Sciatic nerve (tissue), 2 donors: ENCODE data around the gene ABCC2. TPM values are rescaled to one million over a fixed set of nuclear protein-coding genes. Genes with fewer than 3 reads are reported as not detected.

ENCODE experiments used
- ATAC-seq: fragments of 200-7000 bp; cut with Tn5 transposase; one replicate; pipeline ENCODE4 v1.9.1; 2020; ENCODE audit warnings: mild to moderate bottlenecking, moderate library complexity
- DNase-seq: peaks from one replicate; pipeline ENCODE4 v3.0.0-alpha.2; 2020; ENCODE audit warnings: low spot score
- intact Hi-C: fragments of 100-400 bp; cut with DNase I; formaldehyde crosslinking; loops from one replicate; pipeline ENCODE4 v1.14.2; 2022
- total RNA-seq: library from RNA; stranded (reverse); fragmentation: NEBNext Ultra II Directional; extraction: Animal tissue kit (Norgen Biotek cat#: 25700); gene quantifications from one replicate; pipeline ENCODE4 v1.2.1, GENCODE V29; 2021
- donor health status: DM: no; HTN: no; CAD: no.
- donor health status: DM: no; HTN: no; CAD: no.

ABCC2 gene
- total RNA-seq, 1 donor from 2014 or later: 10.4 TPM

DNA sequence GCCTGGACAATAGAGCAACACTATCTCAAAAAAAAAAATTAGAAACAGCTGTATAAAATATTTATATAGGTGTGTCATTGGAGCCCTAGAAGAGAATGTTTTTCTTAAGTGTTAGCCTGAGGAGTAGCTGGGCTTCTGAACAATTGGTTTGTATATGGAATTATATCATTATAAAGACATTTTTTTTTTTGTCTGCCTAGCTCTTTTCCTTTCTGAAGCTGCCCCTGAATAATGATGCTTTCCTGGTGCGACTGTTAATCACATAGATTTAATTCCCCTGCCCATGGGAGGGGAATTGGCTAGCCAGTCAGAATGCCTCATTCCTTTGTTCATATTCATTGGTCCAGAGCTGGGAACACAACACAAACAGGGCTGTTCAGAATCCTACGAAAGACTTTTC, 13.9 kb upstream of the ABCC2 start:
- DNase-seq: no peak
- intact Hi-C loops: no loop called here
- ATAC-seq: no peak

DNA sequence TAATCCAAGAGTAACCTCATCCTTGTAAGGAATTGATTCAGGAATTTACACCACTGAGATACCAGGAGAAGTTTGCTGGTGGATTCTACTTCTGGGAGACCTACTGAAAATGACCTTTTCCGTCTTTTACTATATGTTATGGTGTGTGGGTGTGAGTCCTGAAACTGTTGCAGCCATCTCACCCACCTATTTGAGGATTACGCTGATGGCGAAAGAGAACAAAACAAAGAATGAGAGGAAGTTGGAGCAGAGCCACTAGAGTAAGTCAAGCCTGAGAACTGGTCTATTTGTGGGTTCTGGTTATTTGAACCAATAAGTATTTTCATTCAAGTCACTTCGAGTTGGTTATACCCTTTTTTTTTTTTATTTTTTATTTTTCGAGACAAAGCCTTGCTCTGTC, 12.7 kb upstream of the ABCC2 start:
- intact Hi-C loops: no loop called here
- DNase-seq (no peak), ATAC-seq (no peak)

DNA sequence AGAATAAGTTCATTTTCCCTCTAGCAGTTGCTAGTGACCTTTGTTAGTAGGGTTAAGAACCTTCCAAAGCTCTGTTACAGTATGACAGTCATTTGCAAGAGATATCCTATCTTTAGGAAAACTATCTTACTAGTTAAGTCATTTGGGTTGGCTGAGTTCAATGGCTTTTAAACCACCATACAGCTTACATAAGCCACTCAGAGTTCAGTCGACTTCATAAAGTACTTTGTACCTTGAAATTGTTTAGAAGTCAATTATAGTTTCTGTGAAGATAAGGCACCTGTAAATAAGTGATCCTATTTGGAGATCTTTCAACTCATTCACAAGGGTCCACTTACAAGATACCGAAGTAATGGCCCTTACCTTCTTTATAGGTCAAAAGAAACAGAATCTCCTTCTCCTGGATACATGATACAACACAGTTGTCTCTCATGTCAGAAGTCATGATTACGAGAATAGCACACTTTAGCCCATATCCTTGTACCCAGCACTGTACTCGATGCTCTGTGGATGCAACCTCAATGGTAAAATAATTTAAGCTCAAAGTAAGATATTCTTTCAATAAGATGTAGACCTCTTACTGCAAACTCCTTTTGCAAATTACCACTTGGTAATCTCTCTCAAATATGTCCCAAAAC, 11.9 kb upstream of the ABCC2 start:
- ATAC-seq (no peak), DNase-seq (no peak)
- intact Hi-C loops: no loop called here

DNA sequence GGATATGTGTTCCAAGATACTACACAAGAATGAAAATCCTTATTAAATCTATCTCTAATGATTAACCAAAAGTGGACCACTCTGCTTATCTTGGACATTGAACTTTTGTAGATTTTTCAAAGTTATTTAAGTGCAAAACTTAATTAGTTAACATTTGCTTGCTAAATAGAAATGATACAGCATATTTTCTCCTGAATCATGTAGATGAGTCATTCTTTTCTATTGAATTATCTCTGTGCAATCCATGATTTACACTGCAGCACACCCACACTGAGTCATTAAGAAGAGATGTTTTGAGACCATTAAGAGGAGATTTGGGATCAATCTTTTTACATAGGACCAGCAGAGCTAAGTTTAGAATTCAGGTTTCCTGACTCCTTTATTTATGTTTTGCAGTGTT, 6.6 kb upstream of the ABCC2 start:
- intact Hi-C loops: no loop called here
- peak; percentile 53 for ATAC-seq
- DNase-seq: no peak

DNA sequence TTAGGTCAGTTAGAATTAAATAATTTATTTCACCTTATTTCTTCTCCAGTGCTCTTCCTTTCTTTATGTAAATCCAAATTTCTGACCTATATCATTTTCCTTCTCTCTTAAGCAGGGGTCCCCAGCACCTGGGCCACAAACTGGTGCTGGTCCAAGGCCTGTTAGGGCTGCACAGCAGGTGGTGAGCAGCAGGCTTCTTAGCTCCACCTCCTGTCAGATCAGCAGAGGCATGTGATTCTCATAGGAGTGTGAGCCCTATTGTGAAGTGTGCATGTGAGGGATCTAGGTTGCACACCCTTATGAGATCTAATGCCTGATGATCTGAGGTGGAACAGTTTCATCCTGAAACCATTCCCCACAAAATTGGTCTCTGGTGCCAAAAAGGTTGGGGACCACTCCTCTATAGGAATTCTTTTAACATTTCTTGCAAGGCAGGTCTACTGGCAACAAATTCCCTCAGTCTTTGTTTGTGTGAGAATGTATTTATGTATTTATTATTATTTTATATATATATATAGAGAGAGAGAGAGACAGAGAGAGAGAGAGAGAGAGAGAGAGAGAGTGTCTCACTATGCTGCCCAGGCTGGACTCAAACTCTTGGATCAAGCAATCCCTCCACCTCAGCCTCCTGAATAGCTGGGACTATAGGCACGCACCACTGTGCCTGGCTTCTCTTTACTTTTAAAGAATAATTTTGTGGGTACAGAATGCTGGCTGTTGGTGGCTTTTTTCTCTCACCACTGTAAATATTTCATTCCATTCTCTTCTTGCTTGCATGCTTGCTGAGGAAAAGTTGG, 4.3 kb upstream of the ABCC2 start:
- no peak for DNase-seq
- intact Hi-C loops: no loop called here
- no peak for ATAC-seq

DNA sequence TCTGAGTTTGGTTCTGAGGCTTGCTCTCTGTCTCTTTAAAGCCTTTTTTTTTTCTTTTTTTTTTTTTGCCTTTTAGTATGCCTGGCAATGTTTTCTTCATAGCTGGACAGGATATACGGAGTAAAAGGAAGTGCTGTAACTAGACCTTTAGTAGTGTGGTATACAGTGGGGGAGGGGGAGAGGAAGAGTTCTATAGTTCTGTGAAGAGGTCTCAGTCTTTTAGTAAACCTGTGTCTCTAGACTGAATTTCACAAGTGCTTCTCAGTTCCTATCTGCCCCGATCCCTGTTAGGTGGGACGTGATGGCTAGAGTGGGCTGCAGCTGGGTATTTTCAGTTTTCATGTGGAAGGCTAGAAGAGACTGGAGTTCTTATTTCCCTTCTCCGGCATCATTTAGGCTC, 3.1 kb upstream of the ABCC2 start:
- intact Hi-C loops: no loop called here
- ATAC-seq (peak; percentile 58), DNase-seq (no peak)

DNA sequence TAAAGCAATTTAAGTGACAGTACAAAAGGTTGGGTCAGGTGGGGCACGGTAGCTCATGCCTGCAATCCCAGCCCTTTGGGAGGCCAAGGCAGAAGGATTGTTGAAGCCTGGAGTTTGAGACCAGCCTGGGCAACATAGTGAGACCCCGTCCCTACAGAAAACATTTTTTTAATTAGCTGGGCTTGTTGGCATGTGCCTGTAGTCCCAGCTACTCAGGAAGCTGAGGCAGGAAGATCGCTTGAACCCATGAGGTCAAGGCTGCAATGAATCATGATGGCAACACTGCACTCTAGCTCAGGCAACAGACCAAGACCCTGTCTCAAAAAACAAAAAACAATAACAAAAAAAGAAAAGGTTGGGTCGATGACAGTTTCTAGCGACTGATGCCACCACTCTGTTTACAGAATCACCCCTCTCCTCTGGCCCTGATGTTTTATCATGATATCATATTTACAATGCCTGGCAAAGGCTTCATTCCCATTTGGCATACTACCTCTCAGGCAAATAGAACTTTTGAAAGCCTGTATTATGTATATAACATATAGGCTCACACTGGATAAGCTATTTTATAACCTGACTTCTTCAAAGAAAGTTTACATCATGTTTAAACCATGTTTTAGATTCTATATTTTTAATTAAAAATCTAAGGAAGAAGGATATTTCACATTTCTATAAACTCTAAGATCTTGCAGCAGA, 558 bp upstream of the ABCC2 start:
- intact Hi-C loops: no loop called here
- no peak for ATAC-seq
- DNase-seq: no peak

DNA sequence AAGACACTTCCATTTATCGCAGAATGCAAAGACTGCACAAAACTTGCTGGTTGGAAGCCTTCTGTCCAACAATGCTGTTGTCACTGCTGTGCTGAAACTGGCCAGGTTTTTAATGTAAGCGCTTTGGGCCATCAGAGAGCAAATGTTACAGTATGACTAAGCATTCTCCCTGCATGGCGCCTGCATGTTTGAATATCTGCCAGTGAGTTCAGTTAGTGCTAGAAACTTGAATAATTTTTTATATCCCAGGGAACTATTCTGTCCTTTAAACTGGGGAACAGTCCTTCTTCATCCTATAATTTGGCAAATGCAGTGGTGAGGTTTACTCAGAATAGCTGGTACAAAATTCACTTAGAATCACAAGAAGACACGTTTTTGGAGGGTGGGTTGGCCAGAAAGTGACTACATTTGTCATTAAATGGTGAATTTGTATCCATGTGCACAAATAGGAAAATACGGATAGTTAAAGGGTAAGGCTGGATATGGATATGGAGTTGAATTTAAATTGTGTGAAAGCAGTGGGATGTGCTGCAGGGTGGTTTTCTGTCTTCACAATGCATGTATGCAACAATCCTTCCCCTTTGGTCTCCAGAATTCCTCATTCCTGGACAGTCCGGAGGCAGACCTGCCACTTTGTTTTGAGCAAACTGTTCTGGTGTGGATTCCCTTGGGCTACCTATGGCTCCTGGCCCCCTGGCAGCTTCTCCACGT, 1.7 kb downstream of the ABCC2 start:
- no peak for DNase-seq
- no peak for ATAC-seq
- intact Hi-C loops: no loop called here

DNA sequence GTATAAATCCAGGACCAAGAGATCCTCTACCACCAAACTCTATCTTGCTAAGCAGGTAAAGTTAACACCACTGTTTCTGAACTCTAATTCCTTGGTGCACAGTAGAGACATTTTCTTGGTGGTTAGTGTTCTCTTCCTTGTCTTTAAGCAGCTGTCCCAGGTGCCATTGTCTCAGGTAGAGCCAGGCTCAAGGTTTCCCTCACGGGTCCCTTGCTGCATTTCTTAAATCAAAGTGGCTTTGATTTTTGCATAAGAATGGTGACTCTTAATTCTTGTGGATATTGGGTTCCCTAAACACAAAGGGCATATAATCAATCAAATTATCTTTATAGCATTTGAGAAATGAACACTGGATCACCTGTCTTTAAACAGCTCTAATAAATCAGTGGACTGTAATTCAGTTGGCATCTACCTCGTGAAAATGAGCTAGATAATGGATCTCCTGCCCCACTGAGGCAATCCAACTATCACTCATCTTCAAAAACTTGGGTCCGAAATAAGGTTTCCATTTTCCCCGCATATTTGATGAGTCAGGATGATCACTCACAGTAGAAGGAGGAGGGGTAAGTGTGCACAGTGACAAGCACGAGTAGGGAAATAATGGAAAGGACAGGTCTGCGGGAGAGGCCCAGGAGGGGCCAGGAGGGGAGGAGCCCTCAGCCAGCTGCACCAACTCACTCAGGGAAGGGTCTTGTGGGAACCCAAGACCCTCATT, 2.4 kb downstream of the ABCC2 start:
- ATAC-seq (no peak), DNase-seq (no peak)
- intact Hi-C loops: no loop called here

DNA sequence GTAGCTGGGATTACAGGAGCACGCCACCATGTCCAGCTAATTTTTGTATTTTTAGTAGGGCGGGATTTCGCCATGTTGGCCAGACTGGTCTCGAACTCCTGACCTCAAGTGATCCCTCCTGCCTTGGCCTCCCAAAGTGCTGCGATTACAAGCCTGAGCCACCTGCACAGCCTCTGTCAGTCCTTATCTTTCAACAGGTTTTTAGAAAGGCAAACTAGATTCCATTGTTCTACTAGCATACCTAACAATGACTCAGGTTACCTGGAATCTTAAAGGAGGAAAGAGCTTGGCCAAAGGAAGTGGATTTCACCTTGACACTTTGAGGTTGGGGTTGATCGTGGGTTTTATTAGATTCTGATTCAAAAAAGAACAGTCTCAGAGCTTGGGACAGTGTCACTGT, 3.2 kb downstream of the ABCC2 start:
- ATAC-seq (no peak), DNase-seq (no peak)
- intact Hi-C loops: no loop called here

DNA sequence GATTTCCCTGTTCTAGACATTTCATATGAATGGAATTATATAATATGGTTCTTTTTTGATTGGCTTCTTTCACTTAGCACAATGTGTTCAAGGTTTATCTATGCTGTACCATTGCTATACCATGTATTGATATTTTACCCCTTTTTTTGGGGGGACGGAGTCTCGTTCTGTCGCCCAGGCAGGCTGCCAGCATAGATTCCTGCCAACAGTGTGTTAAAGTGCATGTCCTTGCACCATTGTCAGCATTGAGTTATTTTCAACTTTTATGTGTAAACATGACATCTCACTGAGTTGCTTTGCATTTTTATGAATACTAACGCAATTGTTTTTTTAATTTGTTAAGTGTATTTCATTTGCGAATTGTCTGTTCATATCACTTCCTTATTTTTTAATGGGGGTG, 4.9 kb downstream of the ABCC2 start:
- intact Hi-C loops: no loop called here
- no peak for ATAC-seq
- DNase-seq: no peak

DNA sequence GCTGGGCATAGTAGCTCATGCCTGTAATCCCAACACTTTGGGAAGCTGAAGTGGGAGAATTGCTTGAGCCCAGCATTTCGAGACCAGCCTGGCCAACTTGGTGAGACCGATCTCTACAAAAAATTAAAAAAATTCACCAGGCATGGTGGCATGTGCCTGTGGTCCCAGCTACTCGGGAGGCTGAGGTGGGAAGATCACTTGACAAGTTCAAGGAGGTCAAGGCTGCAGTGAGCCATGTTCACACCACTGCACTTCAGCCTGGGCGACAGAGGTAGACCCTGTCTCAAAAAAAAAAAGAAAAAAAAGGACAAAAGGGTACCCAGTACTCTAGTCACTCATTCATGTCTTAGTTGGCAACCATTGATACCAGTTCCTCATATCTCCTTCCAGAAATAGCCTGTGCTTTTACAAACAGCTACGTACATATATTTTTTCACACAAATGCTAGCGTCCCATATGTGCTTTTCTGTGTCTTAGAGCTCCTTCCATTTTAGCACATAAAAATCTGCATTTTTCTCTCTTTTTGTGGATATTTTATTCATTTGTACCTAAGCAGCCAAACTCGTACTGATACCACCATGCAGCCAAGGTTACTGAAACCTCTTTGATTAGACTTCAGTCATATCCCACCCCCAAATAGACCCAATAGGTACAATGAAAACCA, 5.5 kb downstream of the ABCC2 start:
- no peak for ATAC-seq
- no peak for DNase-seq
- intact Hi-C loops: no loop called here

DNA sequence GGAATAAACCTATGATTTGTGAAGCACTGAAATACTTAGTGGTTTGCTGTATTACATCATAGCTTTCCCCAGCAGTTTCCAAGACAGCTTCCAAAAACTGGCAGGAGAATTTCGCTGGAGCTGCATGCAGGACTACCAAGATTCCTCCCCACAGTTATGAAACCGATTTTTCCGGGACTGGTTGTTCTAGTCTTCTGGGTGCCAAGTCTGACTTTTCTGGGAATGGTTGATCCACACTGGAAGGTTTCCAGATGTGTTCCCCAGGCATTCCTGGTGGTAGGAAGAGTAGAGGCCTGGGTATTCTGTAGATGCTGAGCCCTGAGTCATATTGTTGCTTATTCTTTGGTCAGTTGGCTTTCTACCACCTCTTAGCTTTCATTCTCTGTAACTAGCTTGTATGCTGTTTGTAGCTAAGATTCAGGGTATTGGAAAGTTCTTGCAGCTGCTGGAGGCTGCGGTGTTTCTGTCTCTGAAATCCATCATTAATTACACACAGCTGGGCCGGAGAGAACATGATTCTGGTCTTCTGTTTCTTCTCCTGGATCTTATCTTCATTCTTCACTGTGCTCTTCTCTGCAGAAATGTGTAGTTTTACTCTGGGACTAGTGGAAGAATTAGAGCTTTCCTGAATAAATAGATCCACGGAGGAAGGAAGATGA, 6.3 kb downstream of the ABCC2 start:
- DNase-seq (no peak), ATAC-seq (peak; percentile 96)
- intact Hi-C loops: no loop called here

DNA sequence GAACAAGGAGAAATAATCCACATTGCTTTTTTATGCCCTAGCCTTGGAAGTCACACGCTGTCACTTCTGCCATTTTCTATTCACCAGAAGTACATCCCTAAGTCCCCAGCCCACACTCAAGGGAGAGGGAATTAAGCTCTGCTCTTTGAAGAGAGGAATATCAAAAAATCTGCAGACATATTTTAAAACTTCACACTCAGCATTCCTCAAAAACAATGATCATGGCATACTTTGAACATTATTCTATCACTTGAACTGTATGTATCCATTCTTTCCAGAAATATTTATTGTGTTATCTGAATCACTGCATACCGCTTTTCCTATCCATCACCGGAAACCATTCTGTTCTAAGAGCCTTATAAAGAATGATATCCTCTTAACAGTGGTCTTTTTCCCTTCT, 9.4 kb downstream of the ABCC2 start:
- no peak for ATAC-seq
- intact Hi-C loops: no loop called here
- no peak for DNase-seq

DNA sequence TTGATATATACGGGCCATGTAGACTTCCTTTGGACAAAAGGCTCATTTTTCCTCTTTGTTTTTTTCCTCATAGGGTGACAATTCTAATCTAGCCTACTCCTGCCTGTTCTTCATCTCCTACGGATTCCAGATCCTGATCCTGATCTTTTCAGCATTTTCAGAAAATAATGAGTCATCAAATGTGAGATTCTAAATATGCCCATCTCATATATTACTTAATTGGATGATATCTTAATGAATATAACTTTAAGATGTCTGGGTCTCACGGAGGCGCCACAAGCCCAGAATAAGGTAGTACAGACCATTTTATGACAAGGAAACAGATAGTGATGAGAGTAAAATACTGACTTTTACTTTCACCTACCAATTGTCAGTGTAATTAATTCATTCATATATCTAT, 11.4 kb downstream of the ABCC2 start:
- intact Hi-C loops: loop anchor here (1.0 kb wide), 1 partner anchor 23 kb away; no protein-coding TSS in a partner anchor
- no peak for DNase-seq
- ATAC-seq: no peak

DNA sequence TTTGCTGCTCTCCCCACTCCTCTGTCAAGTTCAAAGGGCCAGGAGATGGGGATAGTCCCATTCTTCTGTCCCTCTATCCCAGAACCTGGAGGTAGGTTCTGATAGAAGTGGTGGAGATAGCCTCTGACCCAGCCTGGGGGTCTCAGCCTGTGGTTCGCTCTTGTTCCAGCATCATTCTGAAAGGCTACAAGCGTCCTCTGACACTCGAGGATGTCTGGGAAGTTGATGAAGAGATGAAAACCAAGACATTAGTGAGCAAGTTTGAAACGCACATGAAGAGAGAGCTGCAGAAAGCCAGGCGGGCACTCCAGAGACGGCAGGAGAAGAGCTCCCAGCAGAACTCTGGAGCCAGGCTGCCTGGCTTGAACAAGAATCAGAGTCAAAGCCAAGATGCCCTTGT, 14.5 kb downstream of the ABCC2 start:
- ATAC-seq: no peak
- DNase-seq: no peak
- intact Hi-C loops: no loop called here

DNA sequence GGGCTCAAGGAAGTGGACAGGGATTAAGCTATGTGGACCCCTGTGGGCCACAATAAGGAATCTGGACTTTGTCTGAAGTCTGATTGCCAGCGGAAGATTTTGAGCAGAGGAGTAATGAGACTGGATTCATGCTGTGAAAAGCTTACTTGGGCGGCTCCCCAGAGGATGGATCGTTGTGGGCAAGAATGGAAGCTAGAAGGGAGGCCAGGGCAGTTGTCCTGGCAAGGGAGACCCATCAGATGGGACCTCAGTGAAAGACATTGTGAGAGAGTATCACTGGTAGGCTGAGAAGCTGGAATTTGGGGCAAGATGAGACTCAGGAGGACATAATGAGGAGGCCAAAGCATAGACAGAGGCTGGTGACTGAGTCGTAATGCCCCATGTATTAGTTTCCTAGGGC, 15.6 kb downstream of the ABCC2 start:
- intact Hi-C loops: no loop called here
- no peak for ATAC-seq
- DNase-seq: no peak

DNA sequence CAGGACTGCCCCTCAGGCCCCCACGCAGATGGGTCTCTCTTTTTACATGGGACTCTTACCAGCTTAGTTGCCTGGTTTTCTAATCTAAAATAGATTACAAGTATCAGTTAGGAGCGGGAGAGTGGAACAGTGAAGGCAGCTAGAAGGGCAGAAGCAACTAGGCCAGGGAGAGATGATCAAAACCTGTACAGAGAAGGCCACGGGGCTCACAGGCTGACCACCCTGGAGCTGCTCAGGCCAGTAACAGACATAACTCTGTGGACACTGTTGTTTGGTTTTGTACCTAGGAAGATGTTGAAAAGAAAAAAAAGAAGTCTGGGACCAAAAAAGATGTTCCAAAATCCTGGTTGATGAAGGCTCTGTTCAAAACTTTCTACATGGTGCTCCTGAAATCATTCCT, 16.5 kb downstream of the ABCC2 start:
- DNase-seq: no peak
- no peak for ATAC-seq
- intact Hi-C loops: no loop called here
